ENCODE data around the gene CTRB1. TPM values are rescaled to one million over a fixed set of nuclear protein-coding genes. Genes with fewer than 3 reads are reported as not detected.

The CTRB1 gene
- total and polyA plus RNA-seq, 2 of the 13 experiments (the other 11 are each of a cell fraction or from before 2014, with no cell fraction given): not detected

- no peak; the same call in 1 of the 2 replicates for TF ChIP-seq ZBTB33 (CRISPR knock-in tag; IDR thresholded peaks at IDR 0.05)
- peak; percentile 55; the same call in 1 of the 2 replicates for TF ChIP-seq KDM5B (CRISPR knock-in tag; IDR thresholded peaks at IDR 0.05; ENCODE audit: borderline replicate concordance)
- peak; percentile 89 for TF ChIP-seq KDM2A (CRISPR knock-in tag; IDR thresholded peaks at IDR 0.05; ENCODE audit: borderline replicate concordance, low read depth)
- TF ChIP-seq RFX5 (IDR thresholded peaks at IDR 0.05; ENCODE audit: low read depth, low read length): no peak; the same call in 1 of the 2 replicates
- TF ChIP-seq CBX1 (IDR thresholded peaks at IDR 0.05; ENCODE audit: low read depth): no peak
- TF ChIP-seq ZNF549 (CRISPR knock-in tag; IDR thresholded peaks at IDR 0.05): no peak
- TF ChIP-seq ZNF788 (CRISPR knock-in tag; IDR thresholded peaks at IDR 0.05; ENCODE audit: borderline replicate concordance): peak; percentile 60; the same call in 1 of the 2 replicates
- no peak; the same call in 1 of the 2 replicates for TF ChIP-seq SMYD3 (CRISPR knock-in tag; IDR thresholded peaks at IDR 0.05)
- peak; percentile 42; the same call in 1 of the 2 replicates for TF ChIP-seq ZNF281 (CRISPR knock-in tag; IDR thresholded peaks at IDR 0.05; ENCODE audit: borderline replicate concordance)
- no peak for TF ChIP-seq ZNF576 (CRISPR knock-in tag; IDR thresholded peaks at IDR 0.05)
- TF ChIP-seq ELF1 (CRISPR knock-in tag; IDR thresholded peaks at IDR 0.05): no peak
- TF ChIP-seq NR0B2 (CRISPR knock-in tag; IDR thresholded peaks at IDR 0.05): no peak
- TF ChIP-seq E2F1 (CRISPR knock-in tag; IDR thresholded peaks at IDR 0.05): peak; percentile 60; the same call in 1 of the 2 replicates
- TF ChIP-seq PAF1 (CRISPR knock-in tag; IDR thresholded peaks at IDR 0.05): no peak
- TF ChIP-seq RBM39 (IDR thresholded peaks at IDR 0.05; ENCODE audit: low read depth, low read length, poor library complexity, severe bottlenecking): peak; percentile 47
- no peak for TF ChIP-seq ZBTB44 (CRISPR knock-in tag; IDR thresholded peaks at IDR 0.05)
- no peak for TF ChIP-seq SRSF9 (IDR thresholded peaks at IDR 0.05; ENCODE audit: borderline replicate concordance, insufficient read depth, low read depth, low read length, poor library complexity, severe bottlenecking)
- peak; percentile 91; the same call in 1 of the 2 replicates for TF ChIP-seq ZNF414 (CRISPR knock-in tag; IDR thresholded peaks at IDR 0.05)
Observed at GRCh38 chr16:75250809-75251279, 32.1 kb downstream of the CTRB1 start (continued).
